Activated CD8-positive, alpha-beta T cell treated with anti-CD3 and anti-CD28 coated beads, Interleukin-2, amount 10 ng/mL, durations not matched to agents 7 days and 5 days (primary cell): ENCODE results near the gene DUSP5. TPM values are rescaled to one million over a fixed set of nuclear protein-coding genes. Genes with fewer than 3 reads are reported as not detected.
"Not testable (repeated sequence)": the region's sequence is repeated elsewhere in the genome, so short reads cannot be mapped to it uniquely, and the experiment has no call there.

Experiments
- ATAC-seq: fragments of 150-1000 bp; cut with Tn5 transposase; one replicate; pipeline ENCODE4 v1.10.0; 2021; ENCODE audit warnings: moderate library complexity
- CTCF ChIA-PET: fragments of 350-600 bp; sonication (Branson Sonifier 250); formaldehyde crosslinking; loops from one replicate; lab custom pipeline; 2021; ENCODE audit warnings: antibody characterized with exemption; lab: Charles Lee
- POLR2A ChIA-PET: fragments of 350-600 bp; sonication (Branson Sonifier 250); formaldehyde crosslinking; loops from one replicate; lab custom pipeline; 2021; ENCODE audit warnings: antibody characterized with exemption; lab: Charles Lee
- DNase-seq: peaks from one replicate; pipeline ENCODE4 v3.0.0-alpha.2; 2020
- H3K27ac Mint-ChIP-seq: one replicate; pipeline ENCODE4 v1.8.0; 2021; ENCODE audit warnings: mild to moderate bottlenecking, mixed read lengths
- H3K27me3 Mint-ChIP-seq: one replicate; pipeline ENCODE4 v1.8.0; 2021; ENCODE audit warnings: low read depth, mixed read lengths
- H3K36me3 Mint-ChIP-seq: one replicate; pipeline ENCODE4 v1.8.0; 2021; ENCODE audit warnings: low read depth, mixed read lengths
- H3K4me1 Mint-ChIP-seq: one replicate; pipeline ENCODE4 v1.8.0; 2021; ENCODE audit warnings: low read depth, mixed read lengths
- H3K4me3 Mint-ChIP-seq: one replicate; pipeline ENCODE4 v1.8.0; 2021; ENCODE audit warnings: mild to moderate bottlenecking, mixed read lengths
- H3K9me3 Mint-ChIP-seq: one replicate; pipeline ENCODE4 v1.8.0; 2022; ENCODE audit warnings: mixed read lengths; ENCODE audit not compliant: insufficient read depth
- total RNA-seq, 2 experiments: library from RNA; stranded (reverse); gene quantifications; one replicate each; pipeline ENCODE4 v1.2.3, GENCODE V29; 2021

The DUSP5 gene
- total RNA-seq, 2 experiments from 2014 or later: 26.8 to 27.8 TPM

DNA sequence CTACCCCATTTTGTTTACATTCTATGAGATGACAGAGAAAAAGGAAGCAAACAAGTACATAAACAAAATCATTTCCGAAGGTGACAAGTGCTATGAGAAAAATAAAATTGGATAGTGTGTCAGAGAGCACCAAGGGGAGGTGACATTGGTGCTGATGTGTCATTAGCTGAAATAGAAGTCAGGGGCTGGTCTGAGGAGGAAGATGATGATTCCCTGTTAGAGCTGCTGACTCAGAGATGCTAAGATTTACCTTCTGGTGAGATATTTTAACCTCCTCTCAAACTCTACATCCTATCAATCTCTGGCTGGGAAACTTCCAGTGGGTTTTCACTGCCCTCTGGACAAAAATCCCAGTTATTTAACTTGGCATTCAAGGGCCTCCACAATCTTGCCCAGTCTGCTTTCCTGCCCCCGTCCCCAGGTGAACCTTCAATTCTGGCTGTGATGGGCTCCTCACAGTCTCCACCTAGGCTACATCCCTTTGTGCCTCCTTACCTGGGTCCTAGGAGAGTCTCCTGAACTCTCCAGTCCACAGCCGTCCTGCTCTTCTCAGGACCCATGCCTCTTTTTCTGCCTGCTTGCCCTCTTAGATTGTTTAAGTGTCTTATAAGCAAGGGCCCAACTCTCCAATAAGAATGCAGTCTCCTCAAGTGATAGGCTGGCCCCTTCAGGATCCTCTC is 26.6 kb downstream of the DUSP5 start:
- POLR2A ChIA-PET: no interaction called here
- no peak for DNase-seq
- CTCF ChIA-PET: interaction anchor here (1.2 to 1.5 kb wide), 2 partner anchors 21 to 22 kb away, joined by 3 to 6 read pairs; no protein-coding TSS in a partner anchor
- Mint-ChIP-seq H3K27ac (no peak overlapping the region), H3K36me3 (peaks cover 13% of the 10 kb centered on the region), H3K4me1 (peaks cover 39% of the 10 kb centered on the region), H3K4me3 (no peak overlapping the region), H3K9me3 (no peaks in the 10 kb centered on the region), H3K27me3 (no peaks in the 10 kb centered on the region)
- no peak for ATAC-seq

DNA sequence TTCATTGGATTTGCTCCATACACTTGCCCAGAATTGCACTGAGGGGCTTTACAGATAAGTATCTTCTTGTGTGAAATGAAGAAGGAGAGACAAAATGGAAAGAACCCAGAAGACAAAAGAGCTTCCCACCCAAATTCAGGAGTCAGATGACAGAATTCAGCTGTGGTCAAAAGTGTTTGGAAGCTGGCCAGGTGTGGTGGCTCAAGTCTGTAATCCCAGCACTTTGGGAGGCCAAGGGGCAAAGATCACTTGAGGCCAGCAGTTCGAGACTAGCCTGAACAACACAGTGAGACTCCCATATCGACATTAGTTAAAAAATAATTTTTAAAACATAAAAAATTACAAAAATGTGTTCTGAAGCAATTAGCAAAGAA is 27.1 kb downstream of the DUSP5 start:
- no peak overlapping the region for H3K4me3 Mint-ChIP-seq
- ChIA-PET CTCF (interaction anchor here (1.2 to 1.5 kb wide), 2 partner anchors 22 kb away, joined by 3 to 6 read pairs; no protein-coding TSS in a partner anchor), POLR2A (no interaction called here)
- no peaks in the 10 kb centered on the region for H3K27me3 Mint-ChIP-seq
- H3K9me3 Mint-ChIP-seq: no peaks in the 10 kb centered on the region
- DNase-seq (no peak), ATAC-seq (no peak)
- peaks cover 13% of the 10 kb centered on the region for H3K36me3 Mint-ChIP-seq
- H3K4me1 Mint-ChIP-seq: peaks cover 44% of the 10 kb centered on the region
- no peak overlapping the region for H3K27ac Mint-ChIP-seq

DNA sequence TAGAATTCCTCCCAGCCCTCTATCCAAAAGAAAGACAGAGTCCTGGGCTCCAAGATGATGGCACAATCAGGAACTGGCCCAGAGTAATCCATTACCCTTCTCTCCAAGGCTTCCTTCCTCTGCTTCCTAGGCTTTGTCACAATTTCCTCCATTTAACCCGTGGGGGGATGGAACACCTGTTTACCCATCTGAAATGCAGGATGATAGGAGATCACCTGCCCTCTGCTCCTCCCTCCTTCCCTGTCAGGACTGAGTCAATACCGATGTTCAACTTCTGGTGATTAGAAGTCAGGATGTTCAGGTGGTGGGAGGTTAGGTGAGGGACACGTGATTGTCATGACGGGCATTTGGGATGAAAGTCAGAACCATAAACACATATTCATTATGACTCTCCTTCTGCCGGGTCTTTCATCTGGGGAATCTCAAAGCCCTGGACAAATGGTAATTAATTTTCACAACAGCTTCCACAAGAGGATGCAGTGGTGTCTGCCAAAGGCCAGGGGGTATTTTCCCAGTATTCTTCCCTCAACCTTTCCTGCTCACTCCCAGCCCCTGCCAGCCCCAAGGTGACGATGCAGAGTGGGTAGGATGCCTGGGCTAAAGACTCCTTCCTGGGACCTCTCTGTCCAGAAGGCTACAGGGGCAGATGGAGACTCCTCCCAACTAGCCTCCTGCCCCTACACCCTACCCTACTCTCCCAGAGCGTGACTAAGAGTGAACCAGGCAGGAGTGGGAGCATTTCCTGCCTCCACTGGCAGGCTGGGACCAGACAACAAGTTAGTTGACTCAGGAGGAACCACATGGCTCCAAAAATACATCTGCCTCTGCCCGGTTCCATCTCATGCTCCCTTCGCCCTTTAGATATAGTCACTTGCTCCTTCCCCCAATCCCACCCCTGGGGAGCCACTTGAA is 27.9 kb downstream of the DUSP5 start:
- DNase-seq (no peak), ATAC-seq (no peak)
- ChIA-PET POLR2A (no interaction called here), CTCF (interaction anchor here (1.2 kb wide), 1 partner anchor 23 kb away, joined by 3 read pairs; no protein-coding TSS in a partner anchor)
- no peak overlapping the region for H3K4me3 Mint-ChIP-seq
- H3K4me1 Mint-ChIP-seq: peaks cover 51% of the 10 kb centered on the region
- H3K36me3 Mint-ChIP-seq: peaks cover 13% of the 10 kb centered on the region
- no peak overlapping the region for H3K27ac Mint-ChIP-seq
- no peaks in the 10 kb centered on the region for H3K9me3 Mint-ChIP-seq
- no peaks in the 10 kb centered on the region for H3K27me3 Mint-ChIP-seq

DNA sequence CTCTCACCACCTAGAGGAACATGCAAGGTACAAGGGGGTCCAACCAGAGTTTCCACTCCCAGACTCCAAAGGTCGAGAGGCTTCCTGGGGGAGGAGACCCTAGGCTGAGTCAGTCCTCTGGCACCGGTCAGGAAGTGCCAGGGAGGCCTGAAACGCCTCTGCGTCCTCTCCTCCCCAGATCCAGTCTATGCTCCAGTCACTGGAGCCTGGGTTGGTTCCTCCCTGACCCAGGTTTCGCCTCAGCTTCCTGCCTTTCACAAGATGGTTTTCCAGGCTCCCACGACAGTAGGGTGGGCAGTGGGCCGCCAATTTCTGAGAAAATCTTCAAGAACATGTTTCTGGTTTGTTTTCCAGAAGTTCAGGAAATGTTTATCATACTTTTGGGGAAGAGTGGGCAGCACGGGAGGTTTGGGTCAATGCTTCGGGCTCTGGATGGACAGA is 30.0 kb downstream of the DUSP5 start:
- Mint-ChIP-seq H3K4me3 (no peak overlapping the region), H3K27me3 (no peaks in the 10 kb centered on the region), H3K4me1 (peaks cover 45% of the 10 kb centered on the region), H3K36me3 (peaks cover 9% of the 10 kb centered on the region), H3K9me3 (no peaks in the 10 kb centered on the region), H3K27ac (peak overlapping the region; percentile 1)
- ATAC-seq (no peak), DNase-seq (no peak)
- ChIA-PET POLR2A (interaction anchor here (0.6 to 1.1 kb wide), 2 partner anchors 15 to 24 kb away, joined by 3 read pairs; no protein-coding TSS in a partner anchor), CTCF (interaction anchor here (1.5 kb wide), 1 partner anchor 19 kb away, joined by 5 read pairs; no protein-coding TSS in a partner anchor)

DNA sequence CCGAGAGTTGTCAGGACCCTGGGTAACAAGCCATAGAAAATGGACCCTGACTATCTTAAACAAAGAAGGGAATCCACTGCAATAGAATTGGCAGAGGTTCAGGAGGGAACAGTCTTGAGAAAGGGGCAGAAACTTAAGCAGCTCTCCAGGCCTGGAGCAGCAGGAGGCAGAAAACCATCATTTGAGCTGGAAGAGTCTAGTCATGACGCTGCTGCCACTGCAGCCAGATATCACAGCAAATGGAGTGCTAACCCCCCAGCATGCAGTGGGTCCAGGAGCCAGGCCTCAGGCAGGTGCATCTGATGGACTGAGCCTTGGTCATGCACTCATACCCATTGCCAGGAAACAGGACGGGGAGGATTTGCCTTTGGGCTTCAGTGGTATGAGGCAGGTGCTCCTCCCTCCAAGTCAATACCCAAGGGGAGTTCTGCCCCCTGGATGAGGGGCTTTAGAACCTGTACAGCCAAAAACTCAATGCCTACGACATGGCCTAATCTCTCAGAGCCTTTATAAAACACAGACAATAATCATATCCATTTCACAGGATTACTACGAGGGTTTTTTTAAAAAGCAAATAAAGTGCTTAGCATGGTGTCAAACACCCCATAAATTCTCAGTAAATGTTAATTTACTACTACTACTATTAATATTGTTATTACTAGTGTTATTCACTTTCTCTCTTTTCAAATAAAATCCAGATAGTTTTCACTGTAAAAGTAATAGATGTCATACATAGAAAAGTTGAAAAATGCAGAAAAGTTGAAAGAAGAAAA is 30.7 kb downstream of the DUSP5 start:
- no peaks in the 10 kb centered on the region for H3K9me3 Mint-ChIP-seq
- H3K27me3 Mint-ChIP-seq: no peaks in the 10 kb centered on the region
- ATAC-seq (peak; percentile 16), DNase-seq (no peak)
- ChIA-PET POLR2A (interaction anchor here (0.6 to 1.1 kb wide), 3 partner anchors 16 to 24 kb away, joined by 3 read pairs; no protein-coding TSS in a partner anchor), CTCF (interaction anchor here (0.5 to 1.9 kb wide), 10 partner anchors 18 to 223 kb away, joined by 3 to 9 read pairs (median 4); partner anchors contain the start of gene SMNDC1)
- peaks cover 9% of the 10 kb centered on the region for H3K36me3 Mint-ChIP-seq
- no peak overlapping the region for H3K4me3 Mint-ChIP-seq
- H3K4me1 Mint-ChIP-seq: peaks cover 45% of the 10 kb centered on the region
- peak overlapping the region; percentile 1 for H3K27ac Mint-ChIP-seq

DNA sequence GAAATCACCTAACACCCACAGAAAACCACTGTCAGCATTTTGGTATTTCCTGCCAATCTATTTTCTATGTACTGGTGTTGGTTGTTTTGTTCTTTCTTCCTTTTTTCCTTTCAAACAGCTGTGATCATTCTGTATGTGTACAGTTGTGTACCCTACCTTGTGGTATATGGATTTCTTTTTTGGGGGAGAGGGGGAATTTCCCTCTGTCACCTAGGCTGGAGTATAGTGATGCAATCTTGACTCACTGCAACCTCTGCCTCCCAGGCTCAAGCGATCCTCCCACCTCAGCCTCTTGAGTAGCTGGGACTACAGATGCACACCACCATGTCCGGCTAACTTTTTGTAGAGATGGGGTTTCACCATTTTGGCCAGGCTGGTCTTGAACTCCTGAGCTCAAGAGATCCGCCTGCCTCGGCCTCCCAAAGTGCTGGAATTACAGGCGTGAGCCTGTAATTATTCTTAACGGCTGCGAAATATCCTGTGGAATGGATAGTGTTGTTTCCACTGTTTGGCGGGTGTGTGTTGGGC is 31.4 kb downstream of the DUSP5 start:
- CTCF ChIA-PET: interaction anchor here (0.7 to 1.9 kb wide), 10 partner anchors 18 to 224 kb away, joined by 3 to 9 read pairs (median 4); partner anchors contain the start of gene SMNDC1
- H3K27ac Mint-ChIP-seq: peak overlapping the region; percentile 56
- H3K36me3 Mint-ChIP-seq, H3K9me3 Mint-ChIP-seq, DNase-seq, H3K27me3 Mint-ChIP-seq: not testable (repeated sequence)
- POLR2A ChIA-PET: interaction anchor here (1.0 kb wide), 1 partner anchor 24 kb away, joined by 3 read pairs; no protein-coding TSS in a partner anchor
- peak overlapping the region; percentile 9 for H3K4me3 Mint-ChIP-seq
- H3K4me1 Mint-ChIP-seq: peaks cover 41% of the 10 kb centered on the region
- peak; percentile 56 for ATAC-seq

DNA sequence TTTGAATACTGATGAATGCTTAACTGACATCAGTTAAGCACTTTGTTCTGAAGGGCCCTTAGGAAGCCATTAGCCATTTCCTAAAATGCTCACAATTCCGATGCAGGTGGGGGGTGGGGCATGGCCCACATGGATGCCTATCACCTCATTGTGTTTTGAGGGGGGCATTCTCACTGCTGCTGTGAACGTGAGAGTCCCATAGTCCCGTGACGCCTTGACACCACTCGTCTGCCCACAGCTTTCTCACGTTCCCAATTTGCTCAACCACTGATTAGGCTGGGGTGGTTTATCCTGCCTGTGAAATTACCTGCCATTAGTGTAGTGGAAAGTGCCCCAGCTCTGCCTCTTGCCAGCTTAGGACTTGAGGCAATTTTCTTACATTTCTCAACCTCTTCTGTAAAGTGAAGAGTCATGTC is 31.9 kb downstream of the DUSP5 start:
- Mint-ChIP-seq H3K27ac (no peak overlapping the region), H3K4me3 (no peak overlapping the region), H3K36me3 (peaks cover 2% of the 10 kb centered on the region), H3K9me3 (no peaks in the 10 kb centered on the region), H3K27me3 (no peaks in the 10 kb centered on the region), H3K4me1 (peaks cover 41% of the 10 kb centered on the region)
- DNase-seq (no peak), ATAC-seq (peak; percentile 5)
- CTCF ChIA-PET: interaction anchor here (0.7 to 1.9 kb wide), 9 partner anchors 17 to 224 kb away, joined by 3 to 9 read pairs (median 4); partner anchors contain the start of gene SMNDC1
- POLR2A ChIA-PET: interaction anchor here (0.8 kb wide), 1 partner anchor 28 kb away, joined by 3 read pairs; no protein-coding TSS in a partner anchor

DNA sequence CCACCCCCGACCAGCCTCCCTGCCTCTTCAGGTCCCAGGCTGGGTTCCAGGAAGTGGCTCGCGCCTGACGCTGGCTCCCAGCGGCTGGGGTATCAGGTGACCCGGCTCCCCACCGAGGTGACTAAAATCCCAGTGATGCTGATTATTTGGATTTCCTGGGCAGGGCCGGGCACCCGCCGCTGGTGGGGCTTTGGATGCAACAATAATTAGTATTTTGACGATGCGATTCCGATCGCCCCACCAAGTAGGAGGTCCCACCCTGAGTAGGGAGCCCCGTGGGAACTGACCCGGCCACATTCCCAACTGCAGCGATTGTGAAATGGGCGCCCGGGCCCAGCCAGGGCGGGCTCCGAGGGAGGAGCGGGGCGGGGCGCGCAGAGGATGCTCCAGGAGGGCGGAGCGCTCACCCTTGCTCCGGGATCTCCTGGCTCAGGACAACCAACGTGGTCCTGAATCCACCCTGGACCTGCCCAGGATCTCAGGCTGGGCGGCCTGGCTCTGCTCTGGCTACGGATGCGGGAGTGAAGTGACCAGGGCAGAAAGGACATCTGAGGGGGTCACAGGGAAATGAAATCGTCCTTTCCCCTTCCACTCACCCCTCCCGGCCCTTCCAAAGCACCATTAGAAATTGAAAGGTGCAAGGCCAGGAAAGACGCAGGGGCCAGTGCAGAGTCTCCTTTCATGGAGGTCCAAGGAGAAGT is 32.6 kb downstream of the DUSP5 start:
- H3K9me3 Mint-ChIP-seq: no peaks in the 10 kb centered on the region
- no peak overlapping the region for H3K27ac Mint-ChIP-seq
- no peak overlapping the region for H3K4me3 Mint-ChIP-seq
- POLR2A ChIA-PET: interaction anchor here (0.8 kb wide), 1 partner anchor 29 kb away, joined by 3 read pairs; no protein-coding TSS in a partner anchor
- CTCF ChIA-PET: interaction anchor here (1.0 to 1.9 kb wide), 5 partner anchors 16 to 39 kb away, joined by 3 to 9 read pairs (median 3); no protein-coding TSS in a partner anchor
- no peaks in the 10 kb centered on the region for H3K36me3 Mint-ChIP-seq
- no peak for DNase-seq
- H3K27me3 Mint-ChIP-seq: no peaks in the 10 kb centered on the region
- peak; percentile 18 for ATAC-seq
- peaks cover 44% of the 10 kb centered on the region for H3K4me1 Mint-ChIP-seq

DNA sequence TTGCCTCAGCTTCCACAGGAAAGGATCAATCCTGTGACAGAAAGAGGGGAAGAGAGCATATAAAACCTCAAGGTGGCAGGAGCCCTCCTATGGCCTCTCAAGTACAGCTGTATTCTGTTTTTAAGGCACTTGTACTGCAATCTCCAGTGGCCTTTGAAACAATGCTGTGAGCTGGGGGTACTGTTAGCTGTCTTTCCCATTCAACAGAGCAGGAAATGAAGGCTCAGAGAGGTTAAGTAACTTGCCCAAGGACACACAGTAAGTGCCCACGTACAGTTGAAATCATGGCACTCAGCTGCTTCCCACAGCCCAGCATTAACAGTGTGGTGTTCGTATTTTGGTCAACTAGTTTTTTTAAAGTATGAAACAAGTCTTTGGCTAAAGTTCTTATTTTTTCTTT is 34.0 kb downstream of the DUSP5 start:
- no peak for ATAC-seq
- H3K27me3 Mint-ChIP-seq: no peaks in the 10 kb centered on the region
- H3K27ac Mint-ChIP-seq: no peak overlapping the region
- no peak for DNase-seq
- H3K36me3 Mint-ChIP-seq: no peaks in the 10 kb centered on the region
- peaks cover 54% of the 10 kb centered on the region for H3K4me1 Mint-ChIP-seq
- H3K4me3 Mint-ChIP-seq: no peak overlapping the region
- H3K9me3 Mint-ChIP-seq: no peaks in the 10 kb centered on the region
- CTCF ChIA-PET: interaction anchor here (0.6 to 2.0 kb wide), 5 partner anchors 15 to 226 kb away, joined by 3 to 7 read pairs (median 5); partner anchors contain the start of gene SMNDC1
- POLR2A ChIA-PET: interaction anchor here (1.0 to 1.5 kb wide), 2 partner anchors 9 to 24 kb away, joined by 3 to 4 read pairs; no protein-coding TSS in a partner anchor

DNA sequence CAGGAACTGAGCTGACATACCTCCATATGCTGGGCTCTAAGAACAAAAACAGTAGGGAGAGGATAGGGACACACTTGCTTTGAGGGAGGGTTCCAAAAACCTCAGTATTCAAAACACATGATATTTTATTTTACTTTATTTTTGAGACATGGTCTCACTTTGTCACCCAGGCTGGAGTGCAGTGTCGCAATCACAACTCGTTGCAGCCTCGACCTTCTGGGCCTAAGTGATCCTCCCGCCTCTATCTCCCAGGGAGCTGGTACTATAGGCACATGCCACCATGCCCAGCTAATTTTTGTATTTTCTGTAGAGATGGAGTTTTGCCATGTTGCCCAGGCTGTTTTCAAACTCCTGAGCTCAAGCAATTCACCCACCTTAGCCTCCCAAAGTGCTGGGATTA is 34.9 kb downstream of the DUSP5 start:
- POLR2A ChIA-PET: interaction anchor here (1.5 kb wide), 1 partner anchor 24 kb away, joined by 4 read pairs; no protein-coding TSS in a partner anchor

More for the DNA sequence above, 34.9 kb downstream of the DUSP5 start:
- not testable (repeated sequence) for H3K36me3 Mint-ChIP-seq, H3K4me3 Mint-ChIP-seq, H3K27me3 Mint-ChIP-seq, ATAC-seq, H3K9me3 Mint-ChIP-seq, DNase-seq, H3K27ac Mint-ChIP-seq
- CTCF ChIA-PET: interaction anchor here (2.0 kb wide), 1 partner anchor 14 kb away, joined by 5 read pairs; no protein-coding TSS in a partner anchor
- H3K4me1 Mint-ChIP-seq: peaks cover 64% of the 10 kb centered on the region
